Keratinocyte (primary cell): ENCODE results near the gene GAL. TPM values are rescaled to one million over a fixed set of nuclear protein-coding genes. Genes with fewer than 3 reads are reported as not detected.

Experiments used
- DNase-seq: peaks from one replicate; pipeline ENCODE4 v3.0.0-alpha.2; 2011; ENCODE audit warnings: low read depth, missing footprints, low spot score
- FAIRE-seq: peaks from 2 replicates; lab custom pipeline; 2011; peaks lifted over from hg19 to GRCh38; lab: Jason Lieb, UNC
- H2AFZ ChIP-seq: 2 replicates; pipeline ENCODE4 v1.6.0; 2012; ENCODE audit warnings: low read length, control low read depth, inconsistent platforms; ENCODE audit not compliant: control insufficient read depth
- H3K27ac ChIP-seq: 2 replicates; pipeline ENCODE4 v1.5.1; 2011; ENCODE audit warnings: low read length; ENCODE audit not compliant: control insufficient read depth, insufficient read depth
- H3K27me3 ChIP-seq: 3 replicates; pipeline ENCODE4 v1.6.0; 2011; ENCODE audit warnings: low read length; ENCODE audit not compliant: control insufficient read depth, insufficient read depth; ENCODE audit errors: extremely low read depth
- H3K36me3 ChIP-seq, 2 experiments: 2 replicates in 1 of 2; 3 replicates in 1 of 2; pipeline ENCODE4 v1.5.1; 2011; ENCODE audit warnings: low read length in 2 of 2, mild to moderate bottlenecking in 1 of 2; ENCODE audit not compliant: control insufficient read depth in 2 of 2, insufficient read depth in 2 of 2; ENCODE audit errors: extremely low read depth in 1 of 2
- H3K4me1 ChIP-seq: 3 replicates; pipeline ENCODE4 v1.5.1; 2011; ENCODE audit warnings: low read length; ENCODE audit not compliant: control insufficient read depth, insufficient read depth; ENCODE audit errors: extremely low read depth
- H3K4me2 ChIP-seq: 3 replicates; pipeline ENCODE4 v1.6.0; 2011; ENCODE audit warnings: low read depth, low read length; ENCODE audit not compliant: control insufficient read depth, insufficient read depth; ENCODE audit errors: extremely low read depth
- H3K4me3 ChIP-seq, 3 experiments: fragments of 200-600 bp in 1 of 3; sonication (generic) in 1 of 3; 2 replicates in 2 of 3; 3 replicates in 1 of 3; pipeline ENCODE4 v1.5.1; 2011 to 2016; ENCODE audit warnings: low read length in 3 of 3, mild to moderate bottlenecking in 3 of 3, control low read depth in 2 of 3, inconsistent platforms in 1 of 3, low read depth in 1 of 3, mixed read lengths in 1 of 3, mixed run types in 1 of 3, moderate library complexity in 1 of 3; ENCODE audit not compliant: control insufficient read depth in 2 of 3, insufficient read depth in 2 of 3; ENCODE audit errors: extremely low read depth in 1 of 3
- H3K79me2 ChIP-seq: 2 replicates; pipeline ENCODE4 v1.6.0; 2012; ENCODE audit warnings: low read length; ENCODE audit not compliant: control insufficient read depth, insufficient read depth
- H3K9ac ChIP-seq: 3 replicates; pipeline ENCODE4 v1.6.0; 2011; ENCODE audit warnings: low read length; ENCODE audit not compliant: control insufficient read depth, insufficient read depth; ENCODE audit errors: extremely low read depth
- H3K9me1 ChIP-seq: 3 replicates; pipeline ENCODE4 v1.6.0; 2011; ENCODE audit warnings: low read length; ENCODE audit not compliant: control insufficient read depth, insufficient read depth; ENCODE audit errors: extremely low read depth
- H3K9me3 ChIP-seq: 2 replicates; pipeline ENCODE4 v1.5.1; 2012; ENCODE audit warnings: low read depth, low read length; ENCODE audit not compliant: control insufficient read depth
- H4K20me1 ChIP-seq: 3 replicates; pipeline ENCODE4 v1.6.0; 2011; ENCODE audit warnings: low read length; ENCODE audit not compliant: control insufficient read depth, insufficient read depth; ENCODE audit errors: extremely low read depth
- CTCF ChIP-seq, 3 experiments: IDR thresholded peaks in 1 of 3; conservative IDR thresholded peaks in 1 of 3; optimal IDR thresholded peaks in 1 of 3; 2 replicates in 2 of 3; 3 replicates in 1 of 3; pipeline versions ENCODE3 to v1.5.1; 2011; ENCODE audit warnings: low read length in 3 of 3, mild to moderate bottlenecking in 3 of 3, moderate library complexity in 2 of 3, control low read depth in 1 of 3, inconsistent platforms in 1 of 3; ENCODE audit not compliant: insufficient read depth in 2 of 3; ENCODE audit errors: extremely low read depth in 1 of 3
- EZH2 ChIP-seq: IDR thresholded peaks from one replicate; pipeline ENCODE4 v1.6.1; 2012; ENCODE audit warnings: inconsistent platforms, mild to moderate bottlenecking, low read length, moderate library complexity
- dilution Hi-C: fragments of 300-500 bp; cut with MboI; formaldehyde crosslinking; loops from one replicate; pipeline ENCODE4 v1.7.0; 2020; ENCODE audit warnings: low sequenced_read_pairs; ENCODE audit not compliant: extremely low pct_ligation_motif_present
- polyA plus RNA-seq, 5 experiments: library from polyadenylated mRNA; depleted of rRNA in 3 of 5; stranded (reverse) in 3 of 5; stranded (forward) in 1 of 5; unstranded in 1 of 5; fragments of >200 nt; gene quantifications; 1 replicate in 1 of 5; 2 replicates in 3 of 5; 3 replicates in 1 of 5; pipeline versions ENCODE4 v1.2.1 to v1.2.3, GENCODE V29; 2011 to 2012; ENCODE audit warnings: missing spikeins in 2 of 5, low read depth in 1 of 5, low replicate concordance in 1 of 5

Gene GAL
- polyA plus RNA-seq, 1 donor (not counting 4 experiments of a cell fraction or from before 2014, with no cell fraction given), result 2.2 TPM

GRCh38 chr11:68652683-68653156 is 31.6 kb upstream of the GAL start:
- Histone ChIP-seq H3K4me2 (no peak overlapping the region), H4K20me1 (no peaks in the 10 kb centered on the region), H3K9me1 (no peaks in the 10 kb centered on the region), H2AFZ (no peak overlapping the region), H3K9me3 (no peaks in the 10 kb centered on the region), H3K9ac (no peak overlapping the region), H3K79me2 (no peaks in the 10 kb centered on the region), H3K4me1 (peaks cover 3% of the 10 kb centered on the region), H3K27me3 (peaks cover 9% of the 10 kb centered on the region), H3K4me3 (no peak overlapping the region), H3K27ac (no peak overlapping the region), H3K36me3 (no peaks in the 10 kb centered on the region)
- dilution Hi-C loops, result no loop called here
- DNase-seq (no peak), FAIRE-seq (no peak)
- no peak for TF ChIP-seq EZH2
- TF ChIP-seq CTCF (optimal IDR thresholded peaks at IDR 0.05 in 1 of 3, IDR thresholded peaks at IDR 0.05 in 1 of 3, conservative IDR thresholded peaks at IDR 0.05 in 1 of 3; ENCODE audit: extremely low read depth in 1 of 3, insufficient read depth in 2 of 3, low read length in 3 of 3), result no peak

GRCh38 chr11:68653486-68654430 is 30.6 kb upstream of the GAL start:
- H3K4me2 ChIP-seq, result no peak overlapping the region
- dilution Hi-C loops, result no loop called here
- no peaks in the 10 kb centered on the region for H4K20me1 ChIP-seq
- H3K79me2 ChIP-seq, result no peaks in the 10 kb centered on the region
- H3K4me1 ChIP-seq, result peaks cover 3% of the 10 kb centered on the region
- H3K4me3 ChIP-seq, result no peak overlapping the region
- no peak for TF ChIP-seq CTCF (optimal IDR thresholded peaks at IDR 0.05 in 1 of 3, IDR thresholded peaks at IDR 0.05 in 1 of 3, conservative IDR thresholded peaks at IDR 0.05 in 1 of 3; ENCODE audit: extremely low read depth in 1 of 3, insufficient read depth in 2 of 3, low read length in 3 of 3)
- TF ChIP-seq EZH2, result no peak
- no peaks in the 10 kb centered on the region for H3K9me3 ChIP-seq
- no peak overlapping the region for H2AFZ ChIP-seq
- peaks cover 8% of the 10 kb centered on the region for H3K27me3 ChIP-seq
- H3K9me1 ChIP-seq, result no peaks in the 10 kb centered on the region
- no peak for FAIRE-seq
- no peak overlapping the region for H3K9ac ChIP-seq
- no peak overlapping the region for H3K27ac ChIP-seq
- DNase-seq, result no peak
- H3K36me3 ChIP-seq, result no peaks in the 10 kb centered on the region
